Breast epithelium (tissue), 3 donors: Measurements from ENCODE around the gene GJD4.

Experiments
- CTCF ChIP-seq, 3 donors: fragments of 450-650 bp; IDR thresholded peaks; one replicate each; pipeline ENCODE4 v1.5.1; 2016 to 2017; ENCODE audit warnings: antibody characterized with exemption in 3 of 3, mild to moderate bottlenecking in 3 of 3, moderate library complexity in 3 of 3
- POLR2A ChIP-seq: fragments of 450-650 bp; IDR thresholded peaks from one replicate; pipeline ENCODE4 v1.6.1; 2016; ENCODE audit warnings: antibody characterized with exemption, mild to moderate bottlenecking, moderate library complexity
- POLR2AphosphoS5 ChIP-seq, 3 donors: sonication (generic); formaldehyde crosslinking; IDR thresholded peaks; one replicate each; pipeline ENCODE4 v1.6.1; 2017; ENCODE audit warnings: antibody characterized with exemption in 3 of 3

DNA sequence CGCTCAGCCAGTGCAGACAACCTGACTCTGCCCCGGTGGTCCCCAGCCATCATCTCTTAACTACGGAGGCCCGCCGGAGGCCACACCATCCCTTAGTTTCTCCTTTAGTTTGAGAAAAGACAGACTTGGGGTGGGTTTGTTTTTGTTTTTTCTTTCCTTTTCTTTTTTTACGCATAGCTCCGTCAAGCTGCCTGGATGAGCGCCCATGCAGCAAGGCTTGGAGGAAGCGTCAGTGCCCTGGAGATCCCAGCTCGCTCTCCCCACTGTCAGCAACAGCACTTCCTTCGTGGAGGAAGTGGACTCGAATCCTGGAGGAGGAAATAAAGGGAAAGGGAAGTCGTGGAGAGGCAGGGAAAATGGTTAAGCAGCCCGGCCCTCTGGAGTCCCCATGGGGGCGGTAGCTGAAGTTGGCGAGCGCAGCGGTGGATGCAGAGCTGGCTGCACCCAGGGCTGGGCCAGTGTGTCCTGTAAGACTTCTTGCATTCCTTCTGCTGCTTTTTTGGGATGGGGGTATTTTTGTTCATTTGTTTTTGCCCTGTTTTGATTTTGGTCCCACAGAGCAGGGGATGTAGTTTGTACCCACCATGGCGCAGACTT is 35.9 kb upstream of the GJD4 start:
- TF ChIP-seq CTCF (IDR thresholded peaks at IDR 0.05), result no peak
- TF ChIP-seq POLR2A, result no peak
- TF ChIP-seq POLR2AphosphoS5 (IDR thresholded peaks at IDR 0.05), result no peak
